Activated CD8-positive, alpha-beta memory T cell treated with anti-CD3 and anti-CD28 coated beads, Interleukin-2, amount 50 U/mL, for 1 hour (primary cell): Measurements from ENCODE around the gene IQSEC3.

Experiments
- DNase-seq: peaks from one replicate; pipeline ENCODE4 v3.0.0-alpha.2; 2020; ENCODE audit errors: extremely low read depth

Gene IQSEC3

GRCh38 chr12:138898-139534 is 72.4 kb downstream of the IQSEC3 start:
- no peak for DNase-seq

- DNase-seq, result no peak
These were observed 73.0 kb downstream of the IQSEC3 start for GRCh38 chr12:139585-139984.

GRCh38 chr12:140162-140561 is 73.6 kb downstream of the IQSEC3 start:
- no peak for DNase-seq

- DNase-seq, result no peak
These were observed 77.5 kb downstream of the IQSEC3 start for GRCh38 chr12:143964-144649.

- no peak for DNase-seq
These were observed 78.2 kb downstream of the IQSEC3 start for GRCh38 chr12:144650-145284.

- no peak for DNase-seq
These were observed 78.9 kb downstream of the IQSEC3 start for GRCh38 chr12:145369-145960.

- DNase-seq, result no peak
These were observed 80.7 kb downstream of the IQSEC3 start for GRCh38 chr12:147242-147641.

- DNase-seq, result no peak
These were observed 82.3 kb downstream of the IQSEC3 start for GRCh38 chr12:148676-149416.

GRCh38 chr12:151579-151978 is 85.0 kb downstream of the IQSEC3 start:
- no peak for DNase-seq

GRCh38 chr12:152440-152839 is 85.9 kb downstream of the IQSEC3 start:
- no peak for DNase-seq

GRCh38 chr12:153080-153746 is 86.6 kb downstream of the IQSEC3 start:
- no peak for DNase-seq

GRCh38 chr12:154058-154457 is 87.5 kb downstream of the IQSEC3 start:
- no peak for DNase-seq

GRCh38 chr12:155006-155405 is 88.4 kb downstream of the IQSEC3 start:
- no peak for DNase-seq

- no peak for DNase-seq
These were observed 89.1 kb downstream of the IQSEC3 start for GRCh38 chr12:155646-156045.

- no peak for DNase-seq
These were observed 90.4 kb downstream of the IQSEC3 start for GRCh38 chr12:156945-157344.

- DNase-seq, result no peak
These were observed 91.1 kb downstream of the IQSEC3 start for GRCh38 chr12:157644-158043.

GRCh38 chr12:159156-159782 is 92.7 kb downstream of the IQSEC3 start:
- DNase-seq, result no peak

GRCh38 chr12:160858-161257 is 94.3 kb downstream of the IQSEC3 start:
- no peak for DNase-seq

- DNase-seq, result no peak
These were observed 95.3 kb downstream of the IQSEC3 start for GRCh38 chr12:161823-162222.

- DNase-seq, result no peak
These were observed 96.1 kb downstream of the IQSEC3 start for GRCh38 chr12:162467-163307.
